ENCODE results near the gene MKI67.

DNA sequence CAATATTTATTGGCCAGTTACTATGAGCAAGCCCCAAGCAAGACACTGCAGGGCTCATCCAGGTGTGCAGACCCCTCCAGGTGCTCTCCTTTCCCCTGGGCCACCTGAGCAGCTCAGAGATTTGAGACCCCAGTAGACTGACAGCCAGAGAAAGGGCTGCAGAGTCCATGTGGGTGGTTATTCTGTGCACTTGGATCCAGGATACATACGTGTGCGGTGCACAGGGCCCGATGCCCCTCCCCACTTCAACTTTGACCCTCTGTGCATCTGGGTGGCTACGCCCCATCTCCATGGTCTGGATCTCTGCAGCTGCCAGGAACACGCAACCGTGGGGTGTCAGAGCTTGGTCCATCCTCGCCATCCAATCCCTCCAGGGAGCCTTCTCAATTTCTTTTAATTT is 72.9 kb downstream of the MKI67 start:
- TF ChIP-seq, protein P1, sequence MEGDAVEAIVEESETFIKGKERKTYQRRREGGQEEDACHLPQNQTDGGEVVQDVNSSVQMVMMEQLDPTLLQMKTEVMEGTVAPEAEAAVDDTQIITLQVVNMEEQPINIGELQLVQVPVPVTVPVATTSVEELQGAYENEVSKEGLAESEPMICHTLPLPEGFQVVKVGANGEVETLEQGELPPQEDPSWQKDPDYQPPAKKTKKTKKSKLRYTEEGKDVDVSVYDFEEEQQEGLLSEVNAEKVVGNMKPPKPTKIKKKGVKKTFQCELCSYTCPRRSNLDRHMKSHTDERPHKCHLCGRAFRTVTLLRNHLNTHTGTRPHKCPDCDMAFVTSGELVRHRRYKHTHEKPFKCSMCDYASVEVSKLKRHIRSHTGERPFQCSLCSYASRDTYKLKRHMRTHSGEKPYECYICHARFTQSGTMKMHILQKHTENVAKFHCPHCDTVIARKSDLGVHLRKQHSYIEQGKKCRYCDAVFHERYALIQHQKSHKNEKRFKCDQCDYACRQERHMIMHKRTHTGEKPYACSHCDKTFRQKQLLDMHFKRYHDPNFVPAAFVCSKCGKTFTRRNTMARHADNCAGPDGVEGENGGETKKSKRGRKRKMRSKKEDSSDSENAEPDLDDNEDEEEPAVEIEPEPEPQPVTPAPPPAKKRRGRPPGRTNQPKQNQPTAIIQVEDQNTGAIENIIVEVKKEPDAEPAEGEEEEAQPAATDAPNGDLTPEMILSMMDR (optimal IDR thresholded peaks at IDR 0.05 in 1 of 3, IDR thresholded peaks at IDR 0.05 in 1 of 3, conservative IDR thresholded peaks at IDR 0.05 in 1 of 3; ENCODE audit: extremely low read depth in 1 of 3, insufficient read depth in 2 of 3, low read length in 3 of 3) = no peak
- no peak for TF ChIP-seq EZH2 (IDR thresholded peaks at IDR 0.05; ENCODE audit: low read length)
